B cell (primary cell): Measurements from ENCODE around the gene OR5C1. TPM values are rescaled to one million over a fixed set of nuclear protein-coding genes. Genes with fewer than 3 reads are reported as not detected.
A peak's percentile ranks its signal among the peaks of the same experiment; 100 is the strongest.
"Not testable (repeated sequence)": the region's sequence is repeated elsewhere in the genome, so short reads cannot be mapped to it uniquely, and the experiment has no call there.

Source experiments
- ATAC-seq: fragments of 200-7000 bp; cut with Tn5 transposase; one replicate; pipeline ENCODE4 v1.10.0; 2021; ENCODE audit warnings: low read depth, mild to moderate bottlenecking, moderate number of reproducible peaks, moderate library complexity
- CTCF ChIA-PET: fragments of 350-600 bp; sonication (Branson Sonifier 250); formaldehyde crosslinking; loops from one replicate; lab custom pipeline; 2021; ENCODE audit warnings: antibody characterized with exemption, inconsistent platforms; lab: Charles Lee
- POLR2A ChIA-PET: fragments of 350-600 bp; sonication (Branson Sonifier 250); formaldehyde crosslinking; loops from one replicate; lab custom pipeline; 2021; ENCODE audit warnings: antibody characterized with exemption; lab: Charles Lee
- DNase-seq: peaks from one replicate; pipeline ENCODE4 v3.0.0; 2013
- H2AFZ ChIP-seq: 2 replicates; pipeline ENCODE4 v1.6.1; 2012; ENCODE audit warnings: mild to moderate bottlenecking, low read depth, low read length; ENCODE audit not compliant: insufficient read depth, poor library complexity, severe bottlenecking
- H3K27ac ChIP-seq, 2 donors: 1 replicate in 1 of 2; 2 replicates in 1 of 2; pipeline ENCODE4 v1.5.1; 2012 to 2013; ENCODE audit warnings: low read length in 2 of 2, mild to moderate bottlenecking in 2 of 2, moderate library complexity in 1 of 2
- H3K27me3 ChIP-seq, 4 experiments: fragments of 200-600 bp in 1 of 4; sonication (generic) in 1 of 4; replicated peaks in 1 of 4; 1 replicate in 2 of 4; 2 replicates in 2 of 4; pipeline versions ENCODE4 v1.6.1 to v1.7.0; 2013 to 2016; ENCODE audit warnings: low read length in 3 of 4, mild to moderate bottlenecking in 2 of 4, mixed read lengths in 1 of 4, moderate library complexity in 1 of 4; ENCODE audit not compliant: insufficient read depth in 4 of 4, control insufficient read depth in 3 of 4; ENCODE audit errors: control extremely low read depth in 1 of 4
- H3K36me3 ChIP-seq, 2 experiments: replicated peaks in 1 of 2; 1 replicate in 1 of 2; 2 replicates in 1 of 2; pipeline versions ENCODE4 v1.6.1 to v1.7.1; 2013; ENCODE audit warnings: low read length in 1 of 2; ENCODE audit not compliant: insufficient read depth in 2 of 2, control insufficient read depth in 1 of 2; ENCODE audit errors: control extremely low read depth in 1 of 2, extremely low read depth in 1 of 2
- H3K4me1 ChIP-seq, 2 donors: fragments of 200-600 bp in 1 of 2; sonication (generic) in 1 of 2; 1 replicate in 1 of 2; 2 replicates in 1 of 2; pipeline versions ENCODE4 v1.5.1 to v1.6.1; 2013 to 2017; ENCODE audit warnings: low read length in 2 of 2; ENCODE audit not compliant: control insufficient read depth in 2 of 2, insufficient read depth in 2 of 2
- H3K4me2 ChIP-seq: replicated peaks from 2 replicates; pipeline ENCODE3; 2012; ENCODE audit warnings: mild to moderate bottlenecking, low read depth, low read length; ENCODE audit not compliant: poor library complexity, severe bottlenecking
- H3K4me3 ChIP-seq, 5 experiments: fragments of 200-600 bp in 1 of 5; sonication (generic) in 1 of 5; 1 replicate in 3 of 5; 2 replicates in 2 of 5; pipeline versions ENCODE4 v1.5.1 to v1.7.0; 2011 to 2016; ENCODE audit warnings: low read length in 4 of 5, mild to moderate bottlenecking in 4 of 5, low read depth in 2 of 5, control low read depth in 1 of 5, moderate library complexity in 1 of 5; ENCODE audit not compliant: insufficient read depth in 1 of 5; ENCODE audit errors: control extremely low read depth in 1 of 5, extremely low read depth in 1 of 5
- H3K79me2 ChIP-seq: fragments of 200-600 bp; sonication (generic); one replicate; pipeline ENCODE4 v1.6.0; 2016; ENCODE audit warnings: low read length; ENCODE audit not compliant: control insufficient read depth, insufficient read depth
- H3K9ac ChIP-seq: fragments of 200-600 bp; sonication (generic); 2 replicates; pipeline ENCODE4 v1.6.1; 2017; ENCODE audit warnings: mild to moderate bottlenecking, low read length, moderate library complexity
- H3K9me3 ChIP-seq, 3 donors: one replicate each; pipeline versions ENCODE4 v1.6.1 to v1.7.1; 2013; ENCODE audit warnings: low read length in 2 of 3; ENCODE audit not compliant: control insufficient read depth in 2 of 3, insufficient read depth in 1 of 3; ENCODE audit errors: control extremely low read depth in 1 of 3
- H4K20me1 ChIP-seq: 2 replicates; pipeline ENCODE4 v1.6.0; 2012; ENCODE audit warnings: mild to moderate bottlenecking, low read length; ENCODE audit not compliant: insufficient read depth, control insufficient read depth, poor library complexity, severe bottlenecking
- H3K27ac Mint-ChIP-seq: one replicate; pipeline ENCODE4 v1.8.0; 2021; ENCODE audit warnings: mixed read lengths
- H3K27me3 Mint-ChIP-seq: one replicate; pipeline ENCODE4 v1.8.0; 2021; ENCODE audit warnings: mixed read lengths
- H3K4me1 Mint-ChIP-seq: one replicate; pipeline ENCODE4 v1.8.0; 2021; ENCODE audit warnings: mixed read lengths
- H3K4me3 Mint-ChIP-seq: one replicate; pipeline ENCODE4 v1.8.0; 2021; ENCODE audit warnings: mixed read lengths
- H3K9me3 Mint-ChIP-seq: one replicate; pipeline ENCODE4 v1.8.0; 2022; ENCODE audit warnings: mixed read lengths; ENCODE audit not compliant: insufficient read depth
- EZH2 ChIP-seq: IDR thresholded peaks from 2 replicates; pipeline ENCODE4 v1.6.1; 2012; ENCODE audit warnings: borderline replicate concordance, low read depth, mild to moderate bottlenecking, moderate library complexity, low read length; ENCODE audit not compliant: insufficient read depth, poor library complexity, severe bottlenecking
- WGBS: methylation state at CpG from one replicate; pipeline ENCODE4 v1.1.5; 2013; ENCODE audit warnings: missing lambda C conversion rate; ENCODE audit not compliant: insufficient coverage; 5-methylcytosine and 5-hydroxymethylcytosine counted together
- intact Hi-C: fragments of 100-400 bp; cut with micrococcal nuclease; formaldehyde crosslinking; loops from one replicate; pipeline ENCODE4 v1.10.0; 2022
- polyA plus RNA-seq: library from polyadenylated mRNA; depleted of rRNA; stranded (reverse); fragments of >200 nt; gene quantifications from 2 replicates; pipeline ENCODE4 v1.2.3, GENCODE V29; 2012
- total RNA-seq, 2 donors: library from RNA; stranded (reverse); fragments of 120-200 nt in 1 of 2; gene quantifications; 1 replicate in 1 of 2; 2 replicates in 1 of 2; pipeline versions ENCODE4 v1.2.3 to v1.2.4, GENCODE V29; 2013 to 2022
- TF ChIP-seq, protein P1 (sequence below): fragments of 200-600 bp; IDR thresholded peaks from one replicate; pipeline ENCODE4 v1.8.0; 2022; ENCODE audit warnings: antibody characterized with exemption, mild to moderate bottlenecking

The OR5C1 gene
- total and polyA plus RNA-seq, 2 donors (not counting 1 experiment from before 2014, with no cell fraction given) = not detected

DNA sequence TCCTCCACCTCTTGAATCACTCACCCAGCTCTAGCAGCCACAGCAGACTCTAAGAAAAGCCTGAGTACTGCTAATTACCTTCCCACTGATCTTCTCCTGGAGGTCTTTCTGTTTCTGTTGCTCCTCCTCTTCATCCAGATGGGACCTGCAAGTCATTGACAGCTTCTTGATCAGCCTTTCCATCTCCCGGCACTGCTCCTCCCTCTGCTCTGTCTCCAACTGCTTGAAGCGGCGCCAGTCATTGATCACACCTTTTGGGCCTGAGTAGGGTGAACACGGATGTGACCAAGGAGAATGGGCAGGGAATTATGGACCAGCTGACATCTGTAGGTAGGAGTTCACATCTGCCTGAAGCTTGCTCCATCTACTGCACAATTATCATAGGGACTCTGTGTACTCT, 34.2 kb downstream of the OR5C1 start:
- intact Hi-C loops = no loop called here
- Histone ChIP-seq H2AFZ (no peak overlapping the region), H3K36me3 (peaks cover 3 to 35% of the 10 kb centered on the region in 2 experiments), H3K27me3 (no peaks in the 10 kb centered on the region), H3K9me3 (no peaks in the 10 kb centered on the region), H3K9ac (no peak overlapping the region), H3K79me2 (peaks cover 19% of the 10 kb centered on the region), H3K4me1 (peaks cover 13 to 21% of the 10 kb centered on the region in 2 donors), H3K27ac (no peak overlapping the region), H4K20me1 (peaks cover 13% of the 10 kb centered on the region), H3K4me2 (no peak overlapping the region), H3K4me3 (no peak overlapping the region)
- POLR2A ChIA-PET = no interaction called here
- H3K27me3 Mint-ChIP-seq = no peaks in the 10 kb centered on the region
- 90% methylated on average over 2 of the region's 4 CpGs for WGBS
- TF ChIP-seq, protein P1, sequence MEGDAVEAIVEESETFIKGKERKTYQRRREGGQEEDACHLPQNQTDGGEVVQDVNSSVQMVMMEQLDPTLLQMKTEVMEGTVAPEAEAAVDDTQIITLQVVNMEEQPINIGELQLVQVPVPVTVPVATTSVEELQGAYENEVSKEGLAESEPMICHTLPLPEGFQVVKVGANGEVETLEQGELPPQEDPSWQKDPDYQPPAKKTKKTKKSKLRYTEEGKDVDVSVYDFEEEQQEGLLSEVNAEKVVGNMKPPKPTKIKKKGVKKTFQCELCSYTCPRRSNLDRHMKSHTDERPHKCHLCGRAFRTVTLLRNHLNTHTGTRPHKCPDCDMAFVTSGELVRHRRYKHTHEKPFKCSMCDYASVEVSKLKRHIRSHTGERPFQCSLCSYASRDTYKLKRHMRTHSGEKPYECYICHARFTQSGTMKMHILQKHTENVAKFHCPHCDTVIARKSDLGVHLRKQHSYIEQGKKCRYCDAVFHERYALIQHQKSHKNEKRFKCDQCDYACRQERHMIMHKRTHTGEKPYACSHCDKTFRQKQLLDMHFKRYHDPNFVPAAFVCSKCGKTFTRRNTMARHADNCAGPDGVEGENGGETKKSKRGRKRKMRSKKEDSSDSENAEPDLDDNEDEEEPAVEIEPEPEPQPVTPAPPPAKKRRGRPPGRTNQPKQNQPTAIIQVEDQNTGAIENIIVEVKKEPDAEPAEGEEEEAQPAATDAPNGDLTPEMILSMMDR = no peak
- TF ChIP-seq EZH2 = no peak
- no peak for ATAC-seq
- no peak for DNase-seq
- no peak overlapping the region for H3K4me3 Mint-ChIP-seq
- H3K4me1 Mint-ChIP-seq = peaks cover 39% of the 10 kb centered on the region
- CTCF ChIA-PET = interaction anchor here (0.7 to 0.8 kb wide), 2 partner anchors 444 to 495 kb away, joined by 3 read pairs; no protein-coding TSS in a partner anchor
- no peaks in the 10 kb centered on the region for H3K9me3 Mint-ChIP-seq
- H3K27ac Mint-ChIP-seq = no peak overlapping the region

DNA sequence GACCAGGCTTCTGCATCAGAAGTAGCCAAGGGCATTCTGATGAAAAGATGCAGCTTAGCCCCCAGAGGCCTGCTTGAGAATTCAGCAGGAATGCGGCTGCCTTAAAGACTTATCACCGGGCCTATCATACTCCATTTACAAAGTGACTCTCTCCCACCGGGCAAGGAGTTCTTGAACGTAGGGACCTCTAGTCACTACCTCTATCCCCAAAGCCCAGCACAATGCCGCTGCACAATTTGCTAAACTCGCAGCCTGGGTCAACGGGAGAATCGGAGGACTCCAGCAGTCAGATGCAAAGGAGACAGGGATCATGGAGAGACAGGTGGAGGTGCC, 39.0 kb downstream of the OR5C1 start:
- Histone ChIP-seq H3K79me2 (peaks cover 29% of the 10 kb centered on the region), H3K9me3 (no peaks in the 10 kb centered on the region), H3K27ac (peak overlapping the region; percentile 82 to 85), H3K27me3 (no peaks in the 10 kb centered on the region), H3K36me3 (peaks cover 3 to 7% of the 10 kb centered on the region in 2 experiments), H3K4me3 (peak overlapping the region; percentile 74 to 98 (median 77)), H4K20me1 (peaks cover 13% of the 10 kb centered on the region), H3K9ac (peak overlapping the region; percentile 95), H3K4me2 (peak overlapping the region; percentile 88), H3K4me1 (peaks cover 8 to 20% of the 10 kb centered on the region in 2 donors), H2AFZ (peak overlapping the region; percentile 97)
- no peaks in the 10 kb centered on the region for H3K9me3 Mint-ChIP-seq
- H3K4me1 Mint-ChIP-seq = peaks cover 31% of the 10 kb centered on the region
- intact Hi-C loops = loop anchor here (1.0 to 5.0 kb wide), 5 partner anchors 11 to 670 kb away; partner anchors contain the start of genes MORN5, MRRF, NDUFA8 and RBM18
- peak overlapping the region; percentile 92 for H3K4me3 Mint-ChIP-seq
- WGBS = 15% methylated on average over 4 of the region's 8 CpGs
- CTCF ChIA-PET = interaction anchor here (0.7 to 1.4 kb wide), 3 partner anchors 12 to 457 kb away, joined by 3 to 5 read pairs (median 3); partner anchors contain the start of genes PTGS1 and RC3H2
- TF ChIP-seq, protein P1 = no peak
- no peak for TF ChIP-seq EZH2
- peak overlapping the region; percentile 88 for H3K27ac Mint-ChIP-seq
- no peaks in the 10 kb centered on the region for H3K27me3 Mint-ChIP-seq
- ATAC-seq (peak; percentile 1), DNase-seq (no peak)
- POLR2A ChIA-PET = interaction anchor here (1.0 to 1.4 kb wide), 4 partner anchors 85 to 563 kb away, joined by 3 to 6 read pairs (median 4); partner anchors contain the start of genes MRRF, RABGAP1, RBM18 and ZBTB26

GRCh38 chr9:122828965-122829284, 40.2 kb downstream of the OR5C1 start:
- CTCF ChIA-PET = interaction anchor here (1.0 to 1.4 kb wide), 2 partner anchors 458 to 730 kb away, joined by 4 to 5 read pairs; partner anchors contain the start of gene PTGS1
- peak overlapping the region; percentile 88 for H3K27ac Mint-ChIP-seq
- POLR2A ChIA-PET = interaction anchor here (0.9 to 1.4 kb wide), 4 partner anchors 13 to 564 kb away, joined by 3 to 6 read pairs (median 4); partner anchors contain the start of genes MRRF, RABGAP1, RBM18 and ZBTB6
- H3K27ac ChIP-seq = peak overlapping the region in 1 of 2 donors; percentile 85
- 44% methylated on average over 8 of the region's 18 CpGs for WGBS
- DNase-seq, H3K27me3 Mint-ChIP-seq, ATAC-seq, H3K27me3 ChIP-seq, H3K9me3 ChIP-seq, H3K36me3 ChIP-seq, H3K9me3 Mint-ChIP-seq: not testable (repeated sequence)
- intact Hi-C loops = loop anchor here (1.0 to 5.0 kb wide), 5 partner anchors 13 to 672 kb away; partner anchors contain the start of genes MORN5, MRRF, NDUFA8 and RBM18
- peak overlapping the region; percentile 88 for H3K4me2 ChIP-seq
- H3K4me1 Mint-ChIP-seq = peaks cover 27% of the 10 kb centered on the region
- peak overlapping the region; percentile 97 for H2AFZ ChIP-seq
- peaks cover 28% of the 10 kb centered on the region for H3K79me2 ChIP-seq
- H4K20me1 ChIP-seq = peaks cover 13% of the 10 kb centered on the region
- peaks cover 8 to 20% of the 10 kb centered on the region in 2 donors for H3K4me1 ChIP-seq
- peak overlapping the region; percentile 95 for H3K9ac ChIP-seq
- H3K4me3 Mint-ChIP-seq = peak overlapping the region; percentile 92
- H3K4me3 ChIP-seq = peak overlapping the region; percentile 74 to 98 (median 77)
